ENCODE results near the gene PPRC1.

PPRC1 gene

DNA sequence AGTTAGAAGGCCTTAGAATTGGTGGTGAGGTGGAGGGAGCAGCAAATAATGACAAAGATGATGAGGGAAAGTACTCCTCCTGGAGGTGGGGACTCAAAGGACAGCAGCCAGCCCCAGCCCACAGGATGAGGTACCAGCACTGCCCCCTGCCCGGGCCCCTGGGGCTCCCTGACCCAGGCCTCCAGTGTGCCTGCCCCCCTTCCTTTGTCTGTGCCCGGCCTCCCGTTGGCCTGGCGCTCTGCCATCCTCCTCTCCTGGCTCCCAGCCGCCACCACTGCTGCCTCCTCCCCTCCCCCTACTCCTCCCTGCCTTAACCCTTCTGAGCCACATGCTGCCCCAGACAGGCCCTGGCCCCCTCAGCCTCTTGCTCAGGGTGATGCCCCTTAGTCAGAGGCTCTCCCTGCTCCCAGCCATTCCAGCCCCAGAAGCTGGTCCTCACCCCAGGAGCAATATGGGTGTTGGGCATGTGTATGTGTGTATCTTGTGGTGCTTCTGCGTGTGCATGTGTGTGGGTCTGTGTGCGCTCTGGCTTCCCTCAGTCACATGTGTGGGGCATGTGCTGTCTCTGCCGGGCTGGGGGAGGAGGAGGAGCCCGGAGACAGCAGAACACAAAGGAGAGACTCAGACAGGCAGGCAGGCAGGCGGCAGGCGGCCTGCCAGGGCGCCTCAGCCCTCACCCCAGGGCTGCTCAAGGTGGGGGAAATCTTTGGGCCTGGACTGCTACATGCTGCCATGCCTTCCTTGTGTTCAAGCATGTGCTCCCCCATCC is 15.3 kb upstream of the PPRC1 start:
- DNase-seq (ENCODE audit: low read depth) = peak; percentile 78

DNA sequence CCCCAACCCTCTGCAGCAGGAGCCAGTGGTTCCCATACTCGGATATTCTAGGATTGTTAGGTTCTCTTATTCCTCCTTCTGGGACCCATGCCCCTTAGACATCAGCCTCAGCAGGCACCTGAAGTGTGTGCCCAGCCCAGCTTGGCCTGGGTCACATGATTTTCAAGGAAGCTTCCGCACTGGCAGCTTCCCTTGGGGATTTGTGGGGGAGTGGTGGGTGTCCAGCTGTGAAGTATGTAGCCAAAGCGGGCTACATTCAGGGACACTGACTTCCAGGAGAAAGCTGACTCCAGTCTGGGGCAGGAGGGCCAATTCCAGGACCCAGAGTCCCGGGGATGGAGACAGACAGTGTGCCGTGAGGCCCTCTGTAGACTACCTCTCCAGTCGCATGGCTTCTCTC is 14.0 kb upstream of the PPRC1 start:
- peak; percentile 48 for DNase-seq (ENCODE audit: low read depth)

DNA sequence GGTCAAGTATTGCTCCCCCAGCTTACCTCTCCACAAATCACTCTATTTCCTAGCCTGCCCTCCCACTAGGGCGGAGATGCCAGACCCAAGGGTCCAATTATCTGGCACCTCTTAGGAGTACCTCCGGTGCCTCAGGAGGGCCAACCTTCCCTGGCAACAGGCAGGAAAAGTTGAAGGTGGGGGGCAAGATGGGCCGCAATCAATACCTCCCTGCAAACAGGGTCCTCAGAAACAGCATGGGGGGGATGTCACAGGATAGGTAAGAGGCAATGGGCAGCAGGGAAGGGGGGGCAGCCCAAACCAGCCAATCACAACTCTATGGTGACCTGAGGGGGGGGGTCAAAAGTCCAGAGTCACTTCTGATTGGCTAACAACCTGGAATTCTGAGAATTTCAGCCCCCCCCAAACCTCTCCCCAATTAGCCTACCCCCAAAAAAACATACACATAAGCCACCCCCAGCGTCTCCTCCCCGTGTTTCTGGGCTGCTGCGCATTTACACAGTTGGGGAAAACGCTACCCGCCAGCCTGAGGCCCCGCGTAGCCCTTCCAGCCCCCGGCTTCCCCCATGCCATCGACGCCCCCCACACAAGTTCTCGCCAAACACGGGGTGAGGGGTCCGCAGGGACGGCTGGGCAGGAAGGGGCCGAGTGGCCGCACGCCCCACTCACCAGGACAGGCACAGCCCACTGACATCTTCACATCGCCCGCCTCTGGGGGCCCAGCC is 13.3 kb upstream of the PPRC1 start:
- DNase-seq (ENCODE audit: low read depth) = peak; percentile 86

DNA sequence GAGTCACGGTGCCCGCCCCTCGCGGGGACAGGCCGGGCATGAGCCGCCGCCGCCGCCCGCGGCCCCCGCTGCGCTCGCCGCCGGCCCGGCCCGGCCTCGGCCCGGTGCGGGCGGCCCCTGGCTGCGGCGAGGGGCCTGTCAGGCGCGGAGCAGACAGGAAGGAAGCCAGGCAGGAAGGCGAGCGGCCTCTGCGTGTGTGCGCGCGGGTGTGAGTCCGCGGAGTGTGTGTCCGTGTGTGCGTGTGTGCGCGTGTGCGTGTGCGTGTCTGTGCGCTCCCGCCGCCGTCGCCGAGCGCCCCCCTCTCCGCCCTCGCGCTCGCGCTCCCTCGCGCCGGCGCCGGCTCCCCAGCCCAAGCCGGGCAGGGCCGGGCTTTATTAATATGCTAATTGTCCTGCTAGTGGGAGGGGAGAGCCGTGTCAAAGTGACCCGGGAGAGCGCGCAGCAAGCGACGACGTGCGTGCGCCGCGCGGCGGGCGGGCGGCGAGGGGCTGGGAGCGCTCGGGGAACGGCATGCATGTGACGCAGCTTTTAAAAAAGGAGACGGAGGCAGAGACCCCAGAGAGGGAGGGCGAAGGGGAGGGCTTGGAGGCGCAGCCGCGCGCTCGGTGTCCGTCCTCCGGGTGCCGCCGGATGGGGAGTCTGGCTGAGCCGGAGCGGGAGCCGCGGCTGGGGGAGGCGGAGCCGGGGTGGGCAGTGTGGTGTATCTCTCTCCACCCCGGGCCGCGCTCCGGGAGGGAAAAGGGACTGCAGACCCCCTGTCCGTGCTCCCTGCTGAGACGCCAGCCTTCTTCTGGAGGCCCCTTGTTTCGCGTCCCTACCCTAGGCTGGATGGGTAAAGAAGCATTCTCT is 12.5 kb upstream of the PPRC1 start, which contains the start of gene LDB1:
Gene LDB1 (minus strand): TSS at position 227 of the 849 bp plus-strand sequence. CDS start 258 bp downstream, outside the sequence.
- peak; percentile 87 for DNase-seq (ENCODE audit: low read depth)

DNA sequence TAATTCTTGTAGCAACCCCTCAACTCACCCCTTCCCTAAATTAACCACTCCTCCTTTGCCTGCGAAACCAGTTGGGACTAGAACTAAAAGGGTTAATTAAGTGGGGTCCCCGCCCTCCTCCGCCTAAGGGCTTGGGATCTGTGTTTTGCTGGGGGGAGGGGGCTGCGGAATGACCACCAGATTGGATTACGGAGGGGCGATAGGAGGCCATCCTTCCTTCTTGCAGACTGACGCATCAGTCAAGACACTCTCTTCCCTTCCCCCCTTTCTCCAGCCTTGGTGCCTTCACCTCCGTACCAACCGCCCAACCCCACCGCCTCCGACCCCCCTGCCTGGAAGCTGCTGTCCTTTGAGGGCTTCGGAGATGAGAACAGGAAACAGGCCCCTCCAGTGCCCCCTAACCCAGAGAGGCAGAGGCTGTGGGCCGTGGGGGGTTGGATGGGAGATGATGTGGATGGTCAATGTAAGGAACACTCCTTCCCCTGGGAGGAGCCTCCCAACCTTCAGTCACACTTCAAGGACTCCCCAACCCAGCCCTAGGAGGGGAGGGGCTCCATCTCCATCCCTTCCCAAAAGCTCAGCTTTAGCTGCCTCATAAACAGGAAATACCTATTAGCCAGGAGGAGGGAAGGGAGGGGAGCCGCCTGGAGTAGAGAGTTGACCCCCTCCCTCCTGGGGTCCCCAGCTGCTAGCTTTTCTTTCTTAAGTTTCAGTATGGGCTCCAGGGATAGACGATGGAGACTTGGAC is 11.7 kb upstream of the PPRC1 start:
- DNase-seq (ENCODE audit: low read depth) = peak; percentile 91

DNA sequence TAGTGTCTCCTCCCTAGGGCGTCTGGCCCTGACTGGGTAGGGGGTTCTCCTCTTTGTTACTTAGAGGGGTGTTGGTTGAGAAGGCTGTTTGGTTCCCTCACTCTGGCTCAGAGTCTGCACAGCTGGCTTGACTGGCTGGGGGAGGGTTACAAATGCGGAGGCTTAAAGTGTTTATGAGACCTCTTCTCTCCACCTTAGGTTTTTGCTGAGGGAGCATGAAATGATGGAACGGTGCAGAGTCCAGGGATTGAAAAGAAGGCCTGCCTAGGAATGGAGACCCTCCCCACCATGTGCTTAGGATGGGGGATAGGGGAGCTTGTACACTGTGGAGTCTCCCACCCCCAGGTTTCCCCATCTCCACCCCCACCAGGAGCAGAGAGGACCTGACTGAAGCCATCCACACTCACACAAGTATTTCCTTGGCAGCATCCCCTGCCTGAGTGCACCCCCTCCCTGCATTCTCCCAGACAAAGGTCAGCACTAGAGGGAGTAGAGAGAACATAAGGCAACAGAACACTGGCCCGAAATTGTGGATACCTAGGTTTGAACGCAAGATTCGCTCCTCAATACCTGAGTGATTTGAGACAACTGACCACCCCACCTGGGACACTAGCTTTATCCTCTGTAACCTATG is 11.0 kb upstream of the PPRC1 start:
- DNase-seq (ENCODE audit: low read depth) = peak; percentile 55

DNA sequence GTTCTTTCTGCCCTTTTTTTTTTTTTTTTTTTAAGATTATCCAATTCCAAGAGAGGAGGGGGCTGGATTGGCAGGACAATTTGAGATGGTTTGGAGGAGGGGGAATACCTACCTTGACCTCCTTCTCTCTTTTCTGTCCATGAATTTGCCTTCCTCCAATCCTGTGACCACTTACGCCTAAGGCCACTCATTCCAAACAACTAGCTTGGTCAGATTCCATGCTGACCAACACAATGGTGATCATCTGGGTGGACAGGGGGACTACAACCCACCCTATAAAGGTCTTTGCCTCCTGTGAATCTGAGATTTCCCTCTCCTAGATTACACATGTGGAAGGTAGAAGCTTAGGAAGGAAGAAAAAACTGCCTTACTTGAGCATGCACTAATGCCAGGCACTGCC is 10.4 kb upstream of the PPRC1 start:
- no peak for DNase-seq (ENCODE audit: low read depth)

DNA sequence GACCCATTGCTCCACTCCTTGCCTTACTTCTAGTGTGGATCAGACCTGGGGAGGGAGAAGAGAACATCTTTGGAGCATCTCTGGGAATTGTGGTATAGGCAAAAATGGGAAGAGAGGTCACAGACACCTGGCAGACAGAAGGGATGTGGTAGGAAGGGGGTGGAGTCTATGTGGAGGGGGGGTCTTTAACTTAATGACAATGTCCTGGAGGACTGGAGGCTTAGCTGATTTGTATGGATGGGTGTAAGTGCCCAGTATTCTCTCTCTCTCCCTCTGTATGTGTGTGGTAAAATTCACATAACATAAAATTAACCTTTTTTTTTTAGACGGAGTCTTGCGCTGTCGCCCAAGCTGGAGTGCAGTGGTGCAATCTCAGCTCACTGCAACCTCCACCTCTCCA is 9.6 kb upstream of the PPRC1 start:
- no peak for DNase-seq (ENCODE audit: low read depth)

DNA sequence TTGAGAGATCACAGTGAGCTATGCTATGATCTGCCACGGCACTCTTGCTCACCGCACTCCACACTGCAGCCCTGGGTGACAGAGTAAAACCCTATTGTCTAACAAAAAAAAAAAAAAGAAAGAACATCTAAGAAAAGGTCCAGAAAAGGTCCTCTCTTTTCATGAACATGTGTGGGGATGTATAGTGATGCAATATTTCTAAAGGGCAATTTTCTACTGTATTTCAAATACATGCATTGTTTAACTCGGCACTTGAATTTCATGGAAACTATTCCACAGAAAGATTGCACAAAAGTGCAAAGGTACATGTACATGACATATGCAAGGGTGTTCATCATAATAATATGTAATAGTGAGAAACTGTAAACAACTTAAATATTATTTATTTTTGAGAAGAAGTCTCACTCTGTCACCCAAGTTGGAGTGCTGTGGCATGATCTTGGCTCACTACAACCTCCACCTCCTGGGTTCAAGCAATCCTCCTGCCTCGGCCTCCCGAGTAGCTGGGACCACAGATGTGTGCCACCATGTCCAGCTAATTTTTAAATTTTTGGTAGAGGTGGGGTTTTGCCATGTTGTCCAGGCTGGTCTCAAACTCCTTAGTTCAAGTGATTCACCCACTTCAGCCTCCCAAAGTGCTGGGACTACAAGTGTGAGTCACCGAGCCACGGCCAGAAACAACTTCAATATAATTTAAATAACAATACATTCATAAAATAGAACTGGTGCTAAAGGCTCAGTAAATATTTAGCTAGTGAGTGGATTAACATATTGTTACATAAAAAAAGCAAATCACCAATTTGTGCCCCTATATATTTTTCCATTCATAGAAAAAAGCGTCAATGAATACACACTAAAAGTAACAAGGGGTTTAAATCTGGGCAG is 1.3 kb upstream of the PPRC1 start:
- DNase-seq (ENCODE audit: low read depth) = peak; percentile 72

DNA sequence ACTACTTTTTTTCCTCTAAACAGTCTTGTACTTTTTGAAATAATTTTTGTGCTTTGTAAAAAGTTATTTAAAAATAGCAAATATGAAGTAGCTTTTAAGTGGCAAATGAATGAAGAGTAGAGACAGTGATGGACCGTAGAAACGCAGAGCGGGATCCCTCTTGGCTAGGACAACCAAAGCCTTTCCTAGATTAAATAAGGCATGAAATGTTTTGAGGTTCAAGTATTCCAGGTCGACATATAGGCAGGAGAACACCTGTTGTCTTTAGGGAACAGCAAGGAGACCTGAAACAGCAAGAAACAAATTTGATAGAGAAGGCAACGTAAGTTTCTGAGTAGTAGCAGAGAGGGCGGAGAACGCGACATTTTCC is 662 bp upstream of the PPRC1 start:
- no peak for DNase-seq (ENCODE audit: low read depth)

DNA sequence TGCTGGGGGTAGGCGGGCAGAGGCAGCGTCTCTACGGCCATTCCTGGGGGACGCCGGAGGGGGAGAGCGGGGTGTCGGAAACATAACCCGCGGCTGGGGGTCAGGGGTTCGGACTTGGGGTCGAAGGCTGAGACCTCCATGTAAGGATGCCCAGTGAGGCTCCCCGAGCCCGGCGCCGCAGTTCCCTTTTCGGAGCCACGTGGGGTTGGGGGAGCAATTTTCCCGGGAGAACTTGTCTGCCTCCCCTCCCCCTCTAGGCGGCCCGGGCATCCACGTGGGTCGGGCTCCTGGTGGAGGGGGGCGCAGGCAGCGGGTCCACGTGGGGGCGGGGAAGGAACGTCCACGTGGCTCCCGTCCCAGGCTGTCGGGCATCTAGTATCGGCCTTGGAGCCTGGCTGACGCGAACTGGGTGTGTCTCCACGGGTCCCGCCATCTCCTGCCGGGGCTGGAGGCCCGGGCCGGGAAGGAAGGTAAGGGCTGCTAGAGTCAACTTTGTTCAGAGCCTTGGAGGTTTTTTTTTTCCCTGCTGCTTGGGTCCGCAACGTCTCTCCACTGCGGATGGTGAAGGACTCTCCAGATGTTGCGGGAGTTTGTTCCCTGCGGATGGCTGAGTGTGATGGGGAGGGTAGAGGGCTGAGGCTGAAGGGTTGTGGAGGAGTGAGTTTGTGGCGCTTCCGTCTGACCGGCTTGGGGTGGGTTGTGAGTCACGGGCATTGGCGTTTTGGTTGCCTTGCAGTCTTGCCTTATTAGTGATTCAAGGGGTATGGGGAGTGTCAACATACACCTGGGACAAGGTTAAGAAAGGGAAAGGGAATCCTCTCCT is 744 bp downstream of the PPRC1 start:
- DNase-seq (ENCODE audit: low read depth) = peak; percentile 81

DNA sequence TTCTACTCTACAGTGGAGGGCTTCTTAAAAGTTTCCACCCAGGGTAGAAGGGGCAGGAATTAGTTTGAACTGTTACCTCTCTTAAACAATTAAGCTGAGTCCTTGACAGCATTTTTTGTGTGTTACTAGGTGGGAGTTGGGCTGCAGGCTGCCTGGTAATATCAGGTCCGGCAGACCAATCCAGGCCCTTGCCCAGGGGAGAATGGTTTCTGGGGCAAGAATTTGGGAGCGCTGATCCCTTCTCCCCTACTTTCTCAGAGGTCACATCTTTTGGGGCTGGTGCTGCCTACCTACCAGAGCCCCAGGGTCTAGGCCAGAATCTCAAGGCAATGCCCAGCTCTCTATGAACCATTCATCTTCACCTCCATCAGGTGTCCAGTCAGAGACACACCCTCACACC is 1.6 kb downstream of the PPRC1 start:
- DNase-seq (ENCODE audit: low read depth) = no peak

DNA sequence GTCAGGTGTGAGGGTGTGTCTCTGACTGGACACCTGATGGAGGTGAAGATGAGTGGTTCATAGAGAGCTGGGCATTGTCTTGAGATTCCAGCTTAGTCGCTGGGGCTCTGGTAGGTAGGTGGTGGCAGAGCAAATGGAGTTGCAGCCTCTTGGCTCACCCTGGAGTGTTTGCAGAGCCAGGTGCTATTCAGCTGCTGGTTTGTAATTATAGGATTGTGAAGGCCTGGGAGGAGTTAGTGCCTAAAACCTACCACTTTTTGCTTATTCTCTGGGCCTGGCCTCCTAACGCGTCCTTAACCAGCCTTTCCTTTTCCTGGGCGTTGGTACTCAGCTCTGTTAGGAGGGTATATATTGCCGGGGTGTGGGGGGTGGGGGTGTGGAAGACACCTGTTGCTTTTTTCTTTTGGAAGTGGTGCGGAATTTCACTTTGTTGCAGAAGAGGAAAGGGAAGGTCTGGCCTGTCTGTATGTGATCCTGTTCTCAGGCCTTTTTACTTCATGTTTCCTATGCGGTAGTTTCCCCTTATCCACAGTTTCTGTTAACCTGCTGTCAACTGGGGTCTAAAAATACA is 3.2 kb downstream of the PPRC1 start:
- DNase-seq (ENCODE audit: low read depth) = no peak

DNA sequence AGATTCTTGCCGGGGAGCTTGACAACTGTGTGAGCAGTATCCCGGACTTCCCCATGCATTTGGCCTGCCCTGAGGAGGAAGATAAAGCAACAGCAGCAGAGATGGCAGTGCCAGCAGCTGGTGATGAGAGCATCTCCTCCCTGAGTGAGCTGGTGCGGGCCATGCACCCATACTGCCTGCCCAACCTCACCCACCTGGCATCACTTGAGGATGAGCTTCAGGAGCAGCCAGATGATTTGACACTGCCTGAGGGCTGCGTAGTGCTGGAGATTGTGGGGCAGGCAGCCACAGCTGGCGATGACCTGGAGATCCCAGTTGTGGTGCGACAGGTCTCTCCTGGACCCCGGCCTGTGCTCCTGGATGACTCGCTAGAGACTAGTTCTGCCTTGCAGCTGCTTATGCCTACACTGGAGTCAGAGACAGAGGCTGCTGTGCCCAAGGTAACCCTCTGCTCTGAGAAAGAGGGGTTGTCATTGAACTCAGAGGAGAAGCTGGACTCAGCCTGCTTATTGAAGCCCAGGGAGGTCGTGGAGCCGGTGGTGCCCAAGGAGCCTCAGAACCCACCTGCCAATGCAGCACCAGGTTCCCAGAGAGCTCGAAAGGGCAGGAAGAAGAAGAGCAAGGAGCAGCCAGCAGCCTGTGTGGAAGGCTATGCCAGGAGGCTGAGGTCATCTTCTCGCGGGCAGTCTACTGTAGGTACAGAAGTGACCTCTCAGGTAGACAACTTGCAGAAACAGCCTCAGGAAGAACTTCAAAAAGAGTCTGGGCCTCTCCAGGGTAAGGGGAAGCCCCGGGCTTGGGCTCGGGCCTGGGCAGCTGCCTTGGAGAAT is 6.7 kb downstream of the PPRC1 start:
- no peak for DNase-seq (ENCODE audit: low read depth)

DNA sequence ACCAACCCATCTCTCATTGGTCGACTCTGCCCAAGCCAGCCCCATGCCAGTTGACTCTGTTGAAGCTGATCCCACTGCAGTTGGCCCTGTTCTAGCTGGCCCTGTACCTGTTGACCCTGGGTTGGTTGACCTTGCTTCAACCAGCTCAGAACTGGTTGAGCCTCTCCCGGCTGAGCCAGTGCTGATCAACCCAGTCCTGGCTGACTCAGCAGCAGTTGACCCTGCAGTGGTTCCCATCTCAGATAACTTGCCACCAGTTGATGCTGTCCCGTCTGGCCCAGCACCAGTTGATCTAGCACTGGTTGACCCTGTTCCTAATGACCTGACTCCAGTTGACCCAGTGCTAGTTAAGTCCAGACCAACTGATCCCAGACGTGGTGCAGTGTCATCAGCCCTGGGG is 7.4 kb downstream of the PPRC1 start:
- no peak for DNase-seq (ENCODE audit: low read depth)

DNA sequence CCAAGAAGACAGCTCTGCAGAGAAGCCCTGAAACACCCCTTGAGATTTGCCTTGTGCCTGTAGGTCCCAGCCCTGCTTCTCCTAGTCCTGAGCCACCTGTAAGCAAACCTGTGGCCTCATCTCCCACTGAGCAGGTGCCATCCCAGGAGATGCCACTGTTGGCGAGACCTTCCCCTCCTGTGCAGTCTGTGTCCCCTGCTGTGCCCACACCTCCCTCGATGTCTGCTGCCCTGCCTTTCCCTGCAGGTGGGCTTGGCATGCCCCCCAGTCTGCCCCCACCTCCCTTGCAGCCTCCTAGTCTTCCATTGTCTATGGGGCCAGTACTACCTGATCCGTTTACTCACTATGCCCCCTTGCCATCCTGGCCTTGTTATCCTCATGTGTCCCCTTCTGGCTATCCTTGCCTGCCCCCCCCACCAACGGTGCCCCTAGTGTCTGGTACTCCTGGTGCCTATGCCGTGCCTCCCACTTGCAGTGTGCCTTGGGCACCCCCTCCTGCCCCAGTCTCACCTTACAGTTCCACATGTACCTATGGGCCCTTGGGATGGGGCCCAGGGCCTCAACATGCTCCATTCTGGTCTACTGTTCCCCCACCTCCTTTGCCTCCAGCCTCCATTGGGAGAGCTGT is 8.2 kb downstream of the PPRC1 start:
- DNase-seq (ENCODE audit: low read depth) = no peak

DNA sequence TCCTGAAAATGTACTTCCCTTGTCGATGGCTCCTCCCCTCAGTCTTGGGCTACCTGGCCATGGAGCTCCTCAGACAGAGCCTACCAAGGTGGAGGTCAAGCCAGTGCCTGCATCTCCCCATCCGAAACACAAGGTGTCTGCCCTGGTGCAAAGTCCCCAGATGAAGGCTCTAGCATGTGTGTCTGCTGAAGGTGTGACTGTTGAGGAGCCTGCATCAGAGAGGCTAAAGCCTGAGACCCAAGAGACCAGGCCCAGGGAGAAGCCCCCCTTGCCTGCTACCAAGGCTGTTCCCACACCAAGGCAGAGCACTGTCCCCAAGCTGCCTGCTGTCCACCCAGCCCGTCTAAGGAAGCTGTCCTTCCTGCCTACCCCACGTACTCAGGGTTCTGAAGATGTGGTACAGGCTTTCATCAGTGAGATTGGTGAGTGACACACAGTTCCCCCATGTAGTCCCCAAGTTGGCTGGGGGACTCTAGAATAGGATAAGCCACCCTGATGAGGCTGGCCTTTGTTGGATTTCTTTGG is 8.8 kb downstream of the PPRC1 start:
- DNase-seq (ENCODE audit: low read depth) = no peak
